NOMO-1 (cell line): ENCODE measurements around the gene ASB18.

ENCODE experiments used
- DNase-seq, 2 experiments: peaks; one replicate each; lab custom pipeline; 2025; ENCODE audit not compliant: unreplicated experiment in 2 of 2; lab: John Stamatoyannopoulos, UW

The ASB18 gene

DNA sequence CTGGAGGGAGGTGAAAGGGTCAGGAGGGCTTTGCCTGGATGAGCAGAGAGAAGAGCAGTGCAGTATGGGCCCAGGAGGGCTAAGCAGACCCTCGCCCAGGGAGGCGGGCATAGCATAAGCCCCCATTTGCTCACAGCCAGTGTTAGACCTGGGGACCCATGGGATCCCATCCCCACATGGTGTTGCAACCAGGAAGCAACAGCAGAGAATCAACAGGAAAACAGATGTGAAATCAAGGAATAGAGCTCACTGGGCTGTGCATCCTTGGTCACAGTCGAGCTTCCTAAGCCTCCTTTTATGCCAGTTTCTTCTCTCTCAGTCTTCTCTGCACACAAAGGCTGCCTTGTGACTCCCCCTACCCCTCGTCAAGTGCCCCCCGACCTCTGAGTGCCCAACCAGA, 19.9 kb downstream of the ASB18 start:
- DNase-seq: no peak

DNA sequence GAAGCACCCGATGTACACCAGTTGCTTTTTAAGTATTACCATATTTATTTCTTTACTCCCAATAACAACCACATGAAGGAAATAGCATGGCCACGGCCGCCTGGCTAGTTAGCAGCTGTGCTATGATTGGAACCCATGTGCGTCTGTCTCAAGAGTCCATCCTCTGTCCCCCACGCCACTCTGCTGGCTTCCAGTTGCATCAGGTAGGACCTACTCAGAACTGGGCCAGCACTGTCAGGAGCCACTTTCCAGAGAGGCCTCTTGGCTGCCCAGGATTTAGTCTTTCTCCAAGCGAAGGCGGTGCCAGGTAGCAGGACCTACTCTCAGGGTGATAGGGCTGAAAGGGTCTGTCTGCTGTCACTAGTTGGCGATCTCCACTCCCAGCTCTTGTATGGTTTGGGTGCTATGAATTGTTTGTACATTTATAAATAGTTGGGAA, 22.1 kb downstream of the ASB18 start:
- DNase-seq: no peak

DNA sequence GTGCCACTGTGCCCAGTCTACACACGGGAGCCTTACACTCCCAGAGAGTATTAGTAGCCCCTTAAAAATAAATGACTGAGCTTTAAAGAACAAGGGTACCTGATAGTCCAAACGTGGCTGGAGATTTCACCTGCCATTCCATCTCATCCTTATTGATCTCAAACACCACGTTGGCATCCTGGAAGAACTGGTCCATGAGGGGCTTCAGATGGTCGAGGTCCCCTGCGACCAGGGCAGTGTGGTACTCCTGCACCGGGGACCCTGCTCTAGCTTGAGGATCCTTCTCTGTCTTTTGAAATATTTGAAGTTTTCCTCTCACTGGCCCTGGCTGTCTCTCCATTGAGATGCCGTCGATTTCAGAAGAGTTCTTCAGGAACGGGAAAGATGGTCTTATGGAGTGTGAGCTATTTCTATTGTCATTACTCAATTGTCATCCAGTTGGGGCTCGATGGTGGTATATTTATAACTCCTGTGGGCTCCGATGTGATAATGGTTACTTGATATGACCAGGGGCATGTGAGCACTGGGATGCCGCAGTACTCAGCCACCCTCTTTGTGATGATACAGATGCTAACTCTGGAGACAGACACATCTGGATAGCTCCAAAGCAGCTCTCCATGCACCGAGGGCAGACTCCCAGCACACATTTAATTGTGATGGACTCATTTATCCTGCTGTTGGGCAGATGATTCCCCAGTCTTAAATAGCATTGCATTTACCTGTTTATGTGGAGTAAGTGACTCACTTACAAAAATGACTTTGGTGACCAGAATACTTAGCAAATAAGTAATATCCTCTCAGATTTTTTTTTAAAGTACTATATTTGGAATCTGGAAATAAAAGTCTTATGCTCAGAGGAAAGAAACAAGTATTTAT, 22.8 kb downstream of the ASB18 start:
- DNase-seq: no peak

DNA sequence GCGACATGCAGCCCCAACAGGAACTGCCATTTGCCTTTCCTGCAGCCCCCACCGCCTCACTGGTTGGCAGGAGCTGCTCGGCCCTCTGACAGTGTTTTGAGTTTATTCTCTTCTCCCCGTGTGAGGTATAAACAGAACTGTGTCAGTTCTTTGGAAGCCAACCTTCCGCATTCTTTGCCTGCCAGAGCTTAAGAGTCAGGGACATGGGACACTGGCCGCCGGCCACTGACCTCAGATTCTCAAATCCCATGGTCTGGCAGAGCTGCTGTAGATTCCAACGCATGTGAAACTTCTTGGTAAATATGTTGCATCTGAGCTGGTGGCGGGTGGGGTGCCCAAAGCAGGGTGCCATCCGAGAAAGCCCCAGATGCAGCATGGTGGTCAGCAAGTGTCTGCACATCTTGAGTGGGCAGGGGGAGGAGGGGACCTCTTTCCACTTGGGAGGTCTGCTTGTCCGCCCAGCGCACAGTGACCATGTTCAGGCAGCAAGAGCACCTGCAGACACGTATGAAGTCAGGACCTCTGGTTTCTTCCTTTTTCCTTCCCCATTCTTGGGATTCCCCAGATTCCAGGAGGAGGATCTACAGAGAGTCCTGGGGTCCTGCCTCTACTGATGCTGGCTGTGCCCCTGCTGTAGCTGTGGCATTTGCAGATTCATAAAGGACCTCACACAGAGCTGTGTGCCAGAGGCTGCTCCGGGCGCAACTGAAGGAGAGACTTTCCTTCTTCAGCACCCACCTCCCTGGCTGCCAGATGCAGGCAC, 23.8 kb downstream of the ASB18 start:
- no peak for DNase-seq

DNA sequence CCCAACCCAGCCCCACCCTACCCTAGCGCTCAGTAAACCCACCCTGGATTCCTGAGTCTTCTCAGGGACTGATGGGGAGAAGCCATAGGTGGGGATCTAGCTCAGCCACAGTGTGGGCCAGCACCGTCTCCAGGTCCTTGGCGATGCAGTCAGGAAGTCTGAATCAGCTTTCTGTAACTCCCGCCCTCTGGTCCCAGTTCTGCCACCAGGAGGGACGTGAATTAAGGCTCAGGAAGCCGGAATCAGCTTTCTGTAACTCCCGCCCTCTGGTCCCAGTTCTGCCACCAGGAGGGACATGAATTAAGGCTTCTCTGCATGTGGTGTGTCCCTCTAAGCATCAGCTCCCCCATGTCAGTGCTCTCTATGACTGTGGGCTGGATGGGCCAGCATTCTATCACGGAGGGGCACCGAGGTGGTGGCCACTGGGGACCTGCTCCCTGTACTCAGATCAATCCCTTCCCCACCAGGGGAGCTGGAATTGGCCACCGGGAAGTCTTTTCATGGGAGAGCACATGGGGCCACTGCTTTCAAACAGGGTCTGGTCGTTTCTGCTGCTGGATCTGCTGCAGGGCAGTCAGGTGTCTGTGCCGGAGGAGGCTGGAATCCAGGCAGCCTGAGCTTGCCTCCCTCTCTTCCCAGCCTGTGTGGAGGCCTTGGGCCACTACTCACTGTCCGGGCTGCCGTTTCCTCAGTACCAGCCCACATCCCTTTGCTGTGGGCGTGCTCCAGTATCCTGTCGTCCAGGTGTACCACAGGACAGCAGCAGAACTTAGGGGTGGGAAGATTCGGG, 24.7 kb downstream of the ASB18 start:
- DNase-seq: no peak

DNA sequence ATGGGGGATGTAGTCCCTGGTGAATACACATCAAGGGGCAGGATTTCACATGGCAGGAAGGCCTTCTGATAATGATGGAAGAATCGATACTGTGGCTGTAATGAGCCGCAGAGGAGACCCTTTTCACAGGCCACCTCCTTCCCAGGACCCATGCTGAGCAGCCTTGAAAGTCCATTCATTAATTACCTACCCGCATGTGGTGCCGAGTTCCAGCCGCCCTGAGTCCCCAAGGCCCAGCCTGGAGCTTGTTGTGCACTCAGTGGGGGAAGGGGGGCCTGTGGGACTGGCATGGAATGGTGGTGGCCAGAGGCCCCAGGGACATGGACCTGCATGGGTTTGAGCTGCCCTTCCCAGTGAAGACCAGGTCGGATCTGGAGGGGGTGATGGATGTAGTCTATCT, 25.5 kb downstream of the ASB18 start:
- no peak for DNase-seq

DNA sequence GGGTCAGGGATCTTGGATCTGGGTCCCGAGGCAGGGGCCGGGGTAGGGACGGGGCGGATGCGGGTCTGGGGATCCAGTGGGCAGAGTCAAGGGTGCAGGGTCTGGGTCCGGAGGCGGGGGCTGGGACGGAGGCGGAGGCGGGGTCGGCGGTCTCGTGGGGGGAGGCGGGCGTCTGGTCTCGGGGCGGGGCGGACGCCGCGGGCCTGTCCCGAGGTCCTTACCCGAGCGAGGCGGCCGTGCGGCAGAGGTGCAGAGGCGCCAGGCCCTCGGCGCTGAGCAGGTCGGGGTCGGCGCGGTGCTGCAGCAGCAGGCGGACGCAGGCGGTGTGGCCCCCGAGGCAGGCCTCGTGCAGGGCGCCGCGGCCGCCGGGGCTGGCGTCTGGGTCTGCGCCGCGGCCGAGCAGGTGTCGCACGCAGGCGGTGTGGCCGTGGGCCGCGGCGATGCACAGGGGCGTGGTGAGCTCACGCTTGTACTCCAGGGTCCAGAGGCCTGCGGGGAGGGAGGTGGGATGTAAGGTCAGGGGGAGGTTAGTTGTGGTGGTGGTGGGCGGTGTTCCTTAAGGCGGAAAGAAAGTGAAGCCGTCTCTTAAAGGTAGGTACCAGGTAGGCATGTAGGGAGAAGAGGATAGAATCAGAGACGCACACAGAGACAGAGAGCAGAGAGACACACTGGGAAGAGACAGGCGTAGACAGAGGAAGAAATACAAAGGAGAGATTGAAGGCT, 26.6 kb downstream of the ASB18 start:
- no peak for DNase-seq

DNA sequence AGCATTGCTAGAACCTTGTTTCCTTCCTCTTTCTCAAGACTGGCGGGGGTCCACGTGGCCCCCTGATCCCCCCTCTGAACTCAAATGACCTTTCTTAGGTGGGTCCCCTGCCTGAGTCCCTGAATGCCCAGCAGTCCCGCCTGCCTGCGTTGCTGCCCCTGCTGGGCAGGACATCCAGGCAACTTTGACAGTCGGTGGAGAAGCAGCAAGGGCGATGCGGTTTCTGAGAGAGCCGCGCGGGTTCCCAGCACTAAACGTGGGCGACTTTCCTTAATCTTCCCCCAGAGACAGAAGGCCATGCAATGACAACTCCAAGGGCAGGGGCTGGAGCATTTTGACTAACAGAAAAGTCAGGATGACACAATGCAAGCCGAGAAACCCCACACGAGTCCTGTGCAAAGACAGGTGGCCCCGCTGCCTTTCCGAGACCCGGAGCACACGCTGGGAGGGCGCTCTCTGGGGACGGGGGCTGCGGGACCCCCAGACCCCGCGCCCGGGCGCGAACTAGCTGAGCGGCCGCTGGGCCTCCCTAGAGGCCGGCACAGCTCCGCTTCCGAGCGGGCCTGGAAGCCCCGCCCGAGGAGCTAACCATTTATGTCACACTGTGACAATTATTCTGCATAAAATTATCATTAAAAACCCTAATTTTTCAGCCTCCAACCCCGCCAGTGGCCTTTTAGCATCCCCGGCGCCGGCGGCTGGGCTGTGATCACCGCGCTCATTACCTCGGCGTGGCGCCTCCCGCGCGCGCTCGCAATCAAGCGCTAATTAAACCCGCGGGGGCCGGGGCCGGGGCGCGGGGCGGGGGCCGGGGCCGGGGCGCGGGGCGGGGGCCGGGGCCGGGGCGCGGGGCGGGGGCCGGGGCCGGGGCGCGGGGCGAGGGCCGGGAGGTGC, 27.4 kb downstream of the ASB18 start:
- DNase-seq: no peak

DNA sequence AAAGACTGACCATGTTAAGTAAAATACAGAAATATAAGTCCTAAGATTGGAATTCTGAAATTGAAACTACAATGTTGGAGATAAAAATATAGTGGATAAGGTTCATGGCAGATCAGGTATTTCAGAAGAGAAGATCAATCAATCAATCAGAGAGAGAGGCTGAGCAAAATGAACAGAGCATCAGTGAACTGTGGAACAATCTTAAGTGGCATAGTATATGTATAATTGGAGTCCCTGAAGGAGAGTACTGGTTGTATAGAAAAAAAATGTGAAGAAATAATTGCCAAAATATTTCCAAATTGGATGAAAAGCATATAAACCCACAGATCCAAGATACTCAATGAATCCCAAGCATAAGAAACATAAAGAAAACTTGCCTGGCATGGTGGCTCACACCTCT, 35.0 kb downstream of the ASB18 start:
- no peak for DNase-seq

DNA sequence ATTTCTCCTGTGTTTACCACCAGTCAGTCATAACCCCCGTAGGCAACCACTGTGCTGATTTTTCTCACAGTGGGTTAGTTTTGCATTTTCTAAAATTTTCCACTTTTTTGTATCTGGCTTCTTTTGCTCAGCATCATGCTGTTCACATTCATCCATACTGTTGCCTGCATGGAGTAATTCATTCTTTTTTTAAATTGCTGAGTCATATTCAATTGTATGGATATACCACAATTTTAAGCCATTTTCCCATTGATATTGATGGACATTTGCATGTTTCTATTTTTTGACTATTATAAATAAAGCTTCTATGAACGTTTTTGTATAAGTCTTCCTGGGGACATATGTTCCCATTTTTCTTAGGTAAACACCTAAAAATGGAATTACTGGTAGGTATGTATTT, 40.5 kb downstream of the ASB18 start:
- no peak for DNase-seq

DNA sequence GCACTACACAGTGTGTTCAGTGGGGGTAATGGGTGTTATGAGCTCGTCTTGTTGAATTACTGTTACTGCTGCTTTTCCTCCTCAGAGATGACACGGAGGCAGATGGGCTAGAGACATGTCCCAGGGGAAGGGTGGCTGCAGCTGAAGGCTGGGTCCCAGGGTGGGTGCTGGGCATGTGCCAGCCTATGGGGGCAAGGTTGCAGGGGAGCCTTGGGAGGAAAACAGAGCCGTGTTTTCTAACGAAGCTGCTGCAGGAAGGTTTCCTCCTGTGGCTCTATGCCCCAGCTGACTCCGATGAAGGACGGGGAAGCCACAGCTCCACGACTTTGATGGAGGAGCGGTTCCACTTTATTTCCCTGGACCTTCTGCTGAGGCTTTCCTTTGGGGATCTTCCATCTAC, 42.4 kb downstream of the ASB18 start:
- DNase-seq: no peak

DNA sequence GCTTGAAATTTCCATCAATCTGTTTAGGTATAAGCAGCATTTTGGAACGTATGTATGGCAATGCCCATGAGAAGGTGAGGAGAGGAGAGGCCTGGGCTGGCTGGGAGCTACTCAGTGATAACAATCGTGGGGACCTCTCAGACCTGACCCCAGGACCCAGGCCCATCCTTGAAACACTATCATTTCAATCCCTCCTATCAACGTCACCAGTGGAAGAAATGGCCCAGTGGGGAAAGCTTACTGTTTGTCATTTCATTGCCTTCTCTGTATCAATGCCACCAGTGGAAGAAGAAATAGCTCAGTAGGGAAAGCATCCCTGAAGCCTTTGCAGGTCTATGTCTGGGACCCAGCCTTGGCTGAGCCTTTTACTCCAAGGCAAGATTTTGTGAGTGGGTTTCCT, 44.8 kb downstream of the ASB18 start:
- no peak for DNase-seq

DNA sequence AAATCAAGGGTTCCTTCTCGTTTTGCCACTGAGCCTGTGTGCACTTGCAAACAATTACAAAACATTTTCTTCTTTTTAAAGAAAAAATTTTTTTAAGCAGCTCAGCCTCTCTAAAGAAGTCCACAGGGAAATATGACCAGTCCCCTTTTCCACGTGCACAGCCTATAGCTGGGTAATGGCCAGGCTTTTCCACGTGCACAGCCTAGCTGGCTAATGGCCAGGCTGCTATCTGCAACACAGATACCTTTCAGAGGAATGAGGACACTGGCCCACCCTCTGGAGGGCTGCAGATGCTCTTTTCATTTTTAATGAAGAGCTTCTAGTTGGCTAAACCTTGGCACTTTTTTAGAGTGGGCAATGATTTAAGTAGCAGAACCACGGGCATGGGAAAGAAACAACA, 46.3 kb downstream of the ASB18 start:
- DNase-seq: no peak

DNA sequence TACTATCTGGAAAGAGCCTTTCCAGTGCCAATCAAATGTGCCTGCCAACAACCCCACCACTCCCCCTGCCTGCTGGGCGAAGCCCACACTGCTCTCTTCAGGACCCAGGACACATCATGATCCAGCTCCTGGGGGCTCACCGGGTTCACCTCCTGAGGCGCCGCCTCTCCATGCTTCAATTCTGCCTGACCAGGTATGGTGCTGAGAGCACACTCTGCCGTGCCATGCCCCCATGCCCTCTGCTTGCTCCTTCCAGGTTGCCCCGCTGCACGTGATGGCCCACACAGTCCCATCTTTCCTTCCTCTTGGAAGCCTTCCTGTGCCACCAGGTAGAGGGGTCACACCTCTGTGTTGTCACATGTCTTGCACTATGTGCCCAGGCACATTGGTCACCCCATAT, 47.5 kb downstream of the ASB18 start:
- no peak for DNase-seq

DNA sequence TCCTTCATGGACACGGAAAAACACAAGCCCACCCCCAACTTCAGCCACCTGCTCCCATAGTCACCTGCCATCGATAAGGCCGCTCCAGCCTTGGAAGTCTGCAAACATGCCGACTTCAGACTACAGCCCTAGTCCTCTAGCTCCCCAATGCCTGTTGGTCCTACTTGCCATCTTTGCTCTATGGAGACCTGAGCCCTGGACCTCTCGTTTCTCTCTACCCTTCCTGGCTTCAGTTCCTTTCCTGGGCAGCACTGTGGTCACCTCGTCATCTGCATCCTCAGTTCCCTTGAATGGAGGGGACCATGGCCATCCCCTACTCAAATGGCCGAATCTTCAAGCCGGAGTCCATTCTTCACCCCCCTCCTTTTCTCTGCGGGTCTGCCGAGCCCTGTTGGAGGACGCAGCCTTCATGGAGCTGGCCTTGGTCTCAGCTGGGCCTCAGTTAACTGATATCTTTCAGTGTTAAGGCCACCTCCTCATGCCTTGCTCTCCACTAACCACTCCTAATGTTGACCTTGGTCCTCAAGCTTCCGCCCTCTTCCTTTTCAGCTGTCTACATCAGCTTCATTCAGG, 48.4 kb downstream of the ASB18 start:
- DNase-seq: no peak

DNA sequence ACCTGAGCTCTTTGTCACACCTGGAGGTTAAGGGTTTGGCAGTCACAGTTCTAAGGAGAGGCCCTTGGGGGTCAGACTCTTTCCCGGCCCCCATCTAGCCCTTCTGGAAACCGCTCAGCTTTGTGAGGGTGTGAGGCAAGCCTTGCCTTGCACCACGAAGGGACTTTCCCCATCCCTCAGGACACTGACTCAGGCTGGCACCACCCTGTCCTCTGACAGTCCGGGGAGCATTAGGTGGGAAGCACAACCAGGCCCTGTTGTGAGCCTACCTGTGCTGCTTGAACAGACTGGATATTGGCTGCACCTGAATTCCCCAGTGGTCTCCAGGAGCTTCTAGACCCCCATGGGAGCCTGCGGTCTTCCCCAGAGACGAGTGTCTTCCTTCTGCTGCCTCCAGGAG, 49.0 kb downstream of the ASB18 start:
- DNase-seq: no peak

DNA sequence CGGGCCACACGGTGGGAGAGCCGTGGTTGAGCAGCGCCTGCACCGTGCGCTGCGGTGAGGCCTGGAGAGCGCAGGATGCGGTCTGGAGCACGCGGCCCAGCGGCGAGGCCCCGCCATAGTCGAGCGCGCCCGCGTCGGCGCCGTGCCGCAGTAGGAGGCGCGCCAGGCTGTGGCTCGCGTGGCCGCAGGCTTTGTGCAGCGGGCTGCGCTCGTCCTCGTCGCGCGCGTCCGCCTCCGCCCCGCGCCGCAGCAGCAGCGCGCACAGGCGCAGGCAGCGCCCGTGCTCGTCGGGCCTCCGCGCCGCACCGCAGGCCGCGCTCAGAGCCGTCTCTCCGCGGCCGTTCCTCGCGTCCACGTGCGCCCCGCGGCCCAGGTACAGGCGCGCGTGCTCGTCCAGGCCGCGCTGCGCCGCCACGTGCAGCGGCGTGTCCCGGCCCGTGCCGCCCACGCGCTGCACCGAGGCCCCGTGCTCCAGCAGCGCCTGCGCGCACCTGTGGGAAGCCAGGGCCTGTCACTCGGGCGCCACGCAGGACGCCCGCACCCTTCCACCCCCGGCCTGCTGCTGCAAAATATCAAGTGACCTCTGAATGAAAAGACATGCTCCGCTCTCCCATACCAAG, 49.7 kb downstream of the ASB18 start:
- DNase-seq: no peak

DNA sequence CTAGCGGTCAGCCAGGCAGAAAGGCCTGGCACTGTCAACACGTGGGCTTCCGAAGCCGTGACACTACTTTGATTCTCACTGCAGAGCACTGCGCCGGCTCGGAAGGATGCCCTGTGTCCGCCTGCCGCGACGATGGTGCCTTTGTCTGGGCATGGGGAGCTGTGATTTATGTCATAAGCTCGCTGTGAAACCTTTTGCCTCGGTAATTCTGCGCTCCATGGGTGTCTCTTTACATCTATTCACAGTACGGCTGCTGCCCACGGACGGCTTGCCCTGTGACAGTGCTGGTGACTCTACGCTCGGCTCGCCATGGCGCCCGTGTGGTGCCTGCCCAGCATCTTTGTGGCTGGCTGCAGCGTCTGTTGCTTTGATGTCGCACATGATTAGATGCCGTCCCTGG, 52.9 kb downstream of the ASB18 start:
- no peak for DNase-seq

DNA sequence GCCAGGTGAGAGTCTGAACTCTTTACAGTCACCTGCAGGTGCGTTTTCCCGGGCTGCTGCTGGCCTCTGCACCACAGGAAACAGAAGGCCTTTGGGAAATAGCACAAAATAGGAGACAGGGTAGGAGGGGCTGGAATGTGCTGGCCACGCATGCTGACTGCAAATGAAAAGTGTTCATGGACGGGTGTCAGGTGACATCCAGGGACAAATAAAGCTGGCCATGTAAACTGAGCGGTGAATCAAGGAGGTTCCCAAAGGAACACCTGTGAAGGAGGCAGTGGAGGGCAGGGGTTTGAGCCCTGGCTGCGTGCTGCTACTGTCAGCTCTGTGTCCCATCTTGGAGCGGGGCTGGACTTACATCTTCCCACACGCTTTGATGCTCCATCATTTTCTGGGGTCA, 53.7 kb downstream of the ASB18 start:
- DNase-seq: no peak
